Endothelial cell (in vitro differentiated cells): ENCODE results near the gene TFEB. TPM values are rescaled to one million over a fixed set of nuclear protein-coding genes. Genes with fewer than 3 reads are reported as not detected.

Experiments used
- DNase-seq: peaks from one replicate; pipeline ENCODE4 v3.0.0; 2021; ENCODE audit warnings: low spot score
- H3K27ac Mint-ChIP-seq: one replicate; pipeline ENCODE4 v1.8.0; 2021; ENCODE audit warnings: mixed read lengths, inconsistent platforms; ENCODE audit not compliant: unreplicated experiment
- H3K27me3 Mint-ChIP-seq: one replicate; pipeline ENCODE4 v1.8.0; 2021; ENCODE audit warnings: mild to moderate bottlenecking, moderate library complexity, mixed read lengths, inconsistent platforms; ENCODE audit not compliant: unreplicated experiment
- H3K36me3 Mint-ChIP-seq: one replicate; pipeline ENCODE4 v1.8.0; 2021; ENCODE audit warnings: mild to moderate bottlenecking, low read depth, mixed read lengths, inconsistent platforms; ENCODE audit not compliant: unreplicated experiment
- H3K4me1 Mint-ChIP-seq: one replicate; pipeline ENCODE4 v1.8.0; 2021; ENCODE audit warnings: mild to moderate bottlenecking, mixed read lengths, inconsistent platforms; ENCODE audit not compliant: unreplicated experiment
- H3K4me3 Mint-ChIP-seq: one replicate; pipeline ENCODE4 v1.8.0; 2021; ENCODE audit warnings: mild to moderate bottlenecking, mixed read lengths, inconsistent platforms; ENCODE audit not compliant: unreplicated experiment
- H3K9me3 Mint-ChIP-seq: one replicate; pipeline ENCODE4 v1.8.0; 2021; ENCODE audit warnings: mixed read lengths, inconsistent platforms; ENCODE audit not compliant: unreplicated experiment
- total RNA-seq: library from RNA; stranded (reverse); fragmentation: NEBNext Ultra II Directional; extraction: Animal tissue kit (Norgen Biotek cat#: 25700); gene quantifications from one replicate; pipeline ENCODE4 v1.2.1, GENCODE V29; 2021; ENCODE audit not compliant: unreplicated experiment
- TF ChIP-seq, protein P1 (sequence below): fragments of 200-600 bp; sonication (generic); IDR thresholded peaks from one replicate; pipeline ENCODE4 v1.5.0; 2021; ENCODE audit warnings: antibody characterized with exemption; ENCODE audit not compliant: unreplicated experiment

Gene TFEB
- total RNA-seq, 1 donor from 2014 or later, result 10.4 TPM

DNA sequence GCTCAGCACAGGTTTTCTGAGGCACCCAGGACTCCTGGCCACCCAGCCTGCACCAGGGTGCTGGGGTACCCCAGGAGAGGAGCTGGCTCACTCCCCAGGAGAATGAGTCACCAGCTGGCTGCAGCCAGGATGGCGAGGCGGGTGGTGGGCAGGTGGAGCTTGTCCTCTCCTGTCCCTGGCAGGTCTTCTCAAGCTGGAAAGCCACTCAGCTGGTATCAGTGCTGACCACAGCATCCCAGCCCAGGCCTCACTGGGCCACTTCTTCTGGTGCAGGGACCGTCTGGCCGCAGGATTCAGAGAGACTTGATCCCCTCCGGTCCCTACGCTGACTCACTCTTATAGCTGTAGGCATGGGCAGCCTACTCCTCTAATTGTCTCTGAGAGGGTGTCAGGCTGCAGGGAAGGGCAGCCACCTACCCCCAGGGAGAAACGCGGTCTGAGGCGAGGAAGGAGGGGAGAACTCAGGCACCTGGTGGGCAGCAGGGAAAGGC is 22.2 kb downstream of the TFEB start:
- Mint-ChIP-seq H3K4me3 (no peak overlapping the region), H3K27ac (no peak overlapping the region), H3K36me3 (no peaks in the 10 kb centered on the region), H3K9me3 (no peaks in the 10 kb centered on the region), H3K27me3 (peaks cover 20% of the 10 kb centered on the region), H3K4me1 (peaks cover 23% of the 10 kb centered on the region)
- DNase-seq, result no peak
- TF ChIP-seq, protein P1, sequence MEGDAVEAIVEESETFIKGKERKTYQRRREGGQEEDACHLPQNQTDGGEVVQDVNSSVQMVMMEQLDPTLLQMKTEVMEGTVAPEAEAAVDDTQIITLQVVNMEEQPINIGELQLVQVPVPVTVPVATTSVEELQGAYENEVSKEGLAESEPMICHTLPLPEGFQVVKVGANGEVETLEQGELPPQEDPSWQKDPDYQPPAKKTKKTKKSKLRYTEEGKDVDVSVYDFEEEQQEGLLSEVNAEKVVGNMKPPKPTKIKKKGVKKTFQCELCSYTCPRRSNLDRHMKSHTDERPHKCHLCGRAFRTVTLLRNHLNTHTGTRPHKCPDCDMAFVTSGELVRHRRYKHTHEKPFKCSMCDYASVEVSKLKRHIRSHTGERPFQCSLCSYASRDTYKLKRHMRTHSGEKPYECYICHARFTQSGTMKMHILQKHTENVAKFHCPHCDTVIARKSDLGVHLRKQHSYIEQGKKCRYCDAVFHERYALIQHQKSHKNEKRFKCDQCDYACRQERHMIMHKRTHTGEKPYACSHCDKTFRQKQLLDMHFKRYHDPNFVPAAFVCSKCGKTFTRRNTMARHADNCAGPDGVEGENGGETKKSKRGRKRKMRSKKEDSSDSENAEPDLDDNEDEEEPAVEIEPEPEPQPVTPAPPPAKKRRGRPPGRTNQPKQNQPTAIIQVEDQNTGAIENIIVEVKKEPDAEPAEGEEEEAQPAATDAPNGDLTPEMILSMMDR, result no peak

DNA sequence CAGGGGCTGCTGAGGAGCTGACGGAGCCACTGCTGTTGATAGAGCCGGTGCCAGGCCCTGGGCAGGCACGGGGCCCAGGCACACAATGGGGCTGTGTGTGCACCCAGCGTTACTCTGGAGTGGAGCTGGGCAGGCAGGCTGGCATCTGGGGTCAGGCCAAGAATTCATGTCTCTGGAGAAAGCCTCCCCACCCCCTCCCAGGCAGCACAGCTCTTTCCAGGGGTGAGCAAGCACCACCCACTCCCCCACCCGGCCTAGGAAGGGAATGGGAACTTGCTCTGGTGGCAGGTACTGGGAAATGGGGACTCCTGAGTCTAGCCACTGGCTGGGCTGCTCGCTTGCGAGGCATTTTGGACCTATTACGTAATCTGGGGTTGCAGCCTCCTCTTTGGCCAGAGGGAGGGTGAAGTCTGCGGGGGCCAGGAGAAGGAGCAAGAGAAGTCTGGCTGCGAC is 22.7 kb downstream of the TFEB start:
- Mint-ChIP-seq H3K27ac (no peak overlapping the region), H3K36me3 (no peaks in the 10 kb centered on the region), H3K4me3 (no peak overlapping the region), H3K9me3 (no peaks in the 10 kb centered on the region), H3K27me3 (peaks cover 20% of the 10 kb centered on the region), H3K4me1 (peaks cover 27% of the 10 kb centered on the region)
- TF ChIP-seq, protein P1, result no peak
- DNase-seq, result no peak

DNA sequence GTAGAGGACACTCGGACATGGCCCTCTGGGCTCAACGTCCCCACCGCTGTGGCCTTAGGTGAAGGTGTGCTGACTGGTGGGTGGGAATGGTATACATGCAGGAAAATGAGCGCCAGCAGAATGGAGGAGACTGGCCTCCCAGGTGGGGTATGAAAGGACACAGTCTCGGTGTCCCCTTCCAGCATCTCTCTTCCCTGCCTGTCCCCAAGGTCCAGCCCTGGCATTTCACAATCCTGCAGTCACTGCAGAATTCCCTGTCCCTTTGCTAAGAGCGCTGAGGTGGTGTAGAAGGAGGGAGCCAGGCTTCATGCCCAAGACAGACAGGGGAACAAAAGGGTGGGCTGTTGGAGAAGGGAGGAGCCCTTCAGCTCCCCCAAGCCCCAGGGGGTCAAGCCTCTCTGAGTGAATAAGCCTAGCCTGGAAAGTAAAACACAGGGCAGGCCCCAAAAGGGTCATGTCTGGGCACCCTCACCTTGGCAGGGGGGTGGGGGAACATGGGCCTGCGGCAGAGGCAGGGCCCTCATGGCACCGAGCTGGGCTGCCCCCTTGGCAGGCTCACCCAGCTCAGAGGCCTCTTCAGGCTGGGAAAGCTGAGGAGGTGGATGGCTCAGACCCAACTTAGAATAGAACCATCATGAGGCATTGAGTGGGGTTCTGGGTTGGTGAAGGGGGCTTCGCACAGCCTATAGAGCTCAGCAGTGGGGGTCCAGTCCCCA is 23.9 kb downstream of the TFEB start:
- H3K36me3 Mint-ChIP-seq, result no peaks in the 10 kb centered on the region
- no peak overlapping the region for H3K4me3 Mint-ChIP-seq
- TF ChIP-seq, protein P1, result no peak
- no peak overlapping the region for H3K27ac Mint-ChIP-seq
- DNase-seq, result no peak
- H3K4me1 Mint-ChIP-seq, result peaks cover 29% of the 10 kb centered on the region
- H3K27me3 Mint-ChIP-seq, result peaks cover 20% of the 10 kb centered on the region
- no peaks in the 10 kb centered on the region for H3K9me3 Mint-ChIP-seq

DNA sequence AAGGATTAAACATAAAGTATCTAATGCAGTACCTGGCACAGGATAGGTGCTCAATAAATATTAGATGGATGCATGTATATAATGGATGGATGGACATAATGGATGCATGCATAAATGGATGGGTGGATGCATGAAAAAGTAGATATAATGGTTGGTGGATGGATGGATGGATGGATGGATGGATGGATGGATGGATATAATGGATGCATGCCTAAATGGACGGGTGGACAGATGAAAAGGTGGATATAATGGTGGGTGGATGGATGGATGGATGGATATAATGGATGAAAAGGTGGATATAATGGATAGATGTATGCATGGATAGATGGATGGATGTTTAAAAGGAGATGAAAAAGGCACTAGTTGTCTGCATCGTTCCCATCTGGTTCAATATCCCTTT is 26.0 kb downstream of the TFEB start:
- TF ChIP-seq, protein P1, result no peak
- H3K36me3 Mint-ChIP-seq, result no peaks in the 10 kb centered on the region
- DNase-seq, result no peak
- H3K27ac Mint-ChIP-seq, result no peak overlapping the region
- peaks cover 29% of the 10 kb centered on the region for H3K4me1 Mint-ChIP-seq
- no peak overlapping the region for H3K4me3 Mint-ChIP-seq
- H3K27me3 Mint-ChIP-seq, result peaks cover 23% of the 10 kb centered on the region
- no peaks in the 10 kb centered on the region for H3K9me3 Mint-ChIP-seq

DNA sequence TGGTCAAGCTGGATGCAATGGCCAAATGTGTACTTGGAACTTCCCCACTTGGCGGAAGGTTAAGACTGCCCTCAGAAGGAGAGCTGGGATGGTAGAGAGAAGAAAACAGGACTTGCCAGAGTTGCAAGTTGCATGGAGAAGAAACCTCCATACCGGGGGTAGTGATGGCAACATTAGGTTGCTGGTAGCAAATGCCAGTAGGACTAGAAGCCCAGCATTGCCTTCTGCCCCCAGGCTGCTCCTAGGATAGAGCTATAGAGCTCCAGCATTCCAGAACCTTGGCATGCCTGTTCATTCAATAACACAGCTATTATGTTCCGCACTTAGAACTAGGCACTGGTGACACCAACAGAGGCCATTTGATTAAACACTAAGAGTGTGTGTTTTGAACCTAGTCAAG is 26.6 kb downstream of the TFEB start:
- Mint-ChIP-seq H3K27me3 (peaks cover 19% of the 10 kb centered on the region), H3K27ac (peak overlapping the region; percentile 63), H3K9me3 (no peaks in the 10 kb centered on the region), H3K4me3 (no peak overlapping the region), H3K36me3 (no peaks in the 10 kb centered on the region), H3K4me1 (peaks cover 29% of the 10 kb centered on the region)
- DNase-seq, result no peak
- TF ChIP-seq, protein P1, result no peak
